HG03095 (cell line): ENCODE results near the gene TBX2.
"Not testable (repeated sequence)": the region's sequence is repeated elsewhere in the genome, so short reads cannot be mapped to it uniquely, and the experiment has no call there.

Source experiments
- ATAC-seq: cut with Tn5 transposase; IDR thresholded peaks from one replicate; pipeline ENCODE4 v1.9.1; 2021; ENCODE audit warnings: moderate library complexity; ENCODE audit not compliant: unreplicated experiment

Gene TBX2

GRCh38 chr17:61427567-61427966 is 27.9 kb downstream of the TBX2 start:
- ATAC-seq, result no peak

DNA sequence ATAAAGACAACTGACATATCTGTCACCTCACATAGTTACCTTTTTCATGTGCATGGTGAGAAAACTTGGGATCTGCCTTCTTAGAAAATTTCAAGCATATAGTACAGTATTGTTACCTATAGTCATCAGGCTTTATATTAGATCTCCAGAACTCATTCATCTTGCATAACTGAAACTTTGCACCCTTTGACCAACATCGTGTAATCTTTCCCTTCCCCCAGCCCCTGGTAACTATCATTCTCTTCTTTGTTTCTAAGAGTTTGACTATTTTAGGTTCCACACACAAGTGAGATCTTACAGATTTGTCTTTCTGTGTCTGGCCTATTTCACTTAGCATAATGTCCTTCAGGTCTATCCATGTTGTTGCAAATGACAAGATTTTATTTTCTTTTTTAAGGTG is 29.6 kb downstream of the TBX2 start:
- no peak for ATAC-seq

DNA sequence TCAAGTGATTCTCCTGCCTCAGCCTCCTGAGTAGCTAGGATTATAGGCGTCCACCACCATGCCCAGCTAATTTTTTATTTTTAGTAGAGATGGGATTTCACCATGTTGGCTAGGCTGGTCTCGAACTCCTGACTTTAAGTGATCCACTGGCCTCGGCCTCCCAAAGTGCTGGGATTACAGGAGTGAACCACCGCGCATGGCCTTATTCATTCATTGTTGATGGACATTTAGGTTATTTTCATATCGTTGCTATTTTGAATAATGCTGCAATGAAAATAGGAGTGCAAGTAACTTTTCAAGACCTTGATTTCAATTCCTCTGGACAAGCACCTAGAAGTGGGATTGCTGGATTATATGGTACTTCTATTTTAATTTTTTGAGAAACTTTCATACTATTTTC is 30.2 kb downstream of the TBX2 start:
- not testable (repeated sequence) for ATAC-seq

DNA sequence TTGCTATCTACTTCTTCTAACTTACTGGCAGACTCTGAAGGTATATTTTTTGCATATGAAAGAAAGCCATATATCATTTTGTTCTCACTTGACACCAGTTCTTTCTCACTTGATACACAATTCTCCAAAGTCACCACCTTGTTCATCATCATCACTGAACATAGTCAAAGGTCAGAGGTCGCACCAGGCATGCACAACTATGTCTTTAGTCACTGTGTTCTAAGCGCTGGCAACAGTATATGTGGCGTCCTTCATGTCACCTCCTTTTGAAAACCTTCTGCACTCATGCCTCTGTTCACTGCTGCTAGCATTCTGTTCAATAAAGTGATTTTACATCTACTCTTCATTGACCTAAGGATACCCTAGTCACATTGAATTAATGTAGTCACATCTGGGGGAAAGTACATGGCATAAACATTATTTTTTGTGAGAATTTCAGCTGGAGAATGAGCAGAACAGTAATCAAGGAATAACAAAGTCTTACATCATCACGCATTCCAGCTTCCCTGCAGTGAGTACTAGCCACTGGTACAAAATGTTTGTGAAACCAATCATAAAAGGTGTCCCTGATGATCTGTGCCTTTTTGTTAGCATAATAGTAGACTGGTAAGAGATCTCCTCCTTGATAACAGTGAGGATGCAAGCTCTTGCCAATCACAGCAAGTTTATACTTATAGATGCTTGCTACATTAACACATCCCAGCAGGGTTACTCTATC is 32.1 kb downstream of the TBX2 start:
- ATAC-seq, result no peak

DNA sequence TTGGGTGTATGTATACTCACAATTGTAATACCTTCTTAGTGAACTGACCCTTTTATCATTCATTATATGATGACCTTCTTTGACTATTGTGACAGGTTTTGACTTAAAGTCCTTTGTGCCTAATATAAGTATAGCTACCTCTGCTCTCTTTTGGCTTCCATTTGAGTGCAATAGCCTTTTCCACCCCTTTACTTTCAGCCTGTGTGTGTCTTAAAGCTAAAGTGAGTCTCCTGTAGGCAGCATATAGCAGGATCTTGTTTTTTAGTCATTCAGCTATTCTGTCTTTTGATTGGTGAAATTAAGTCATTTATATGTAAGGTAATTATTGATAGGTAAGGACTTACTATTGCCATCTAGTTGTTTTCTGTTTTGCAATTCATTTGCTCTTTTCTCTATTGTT is 36.6 kb downstream of the TBX2 start:
- ATAC-seq, result no peak

GRCh38 chr17:61436995-61437704 is 37.5 kb downstream of the TBX2 start:
- ATAC-seq, result no peak

DNA sequence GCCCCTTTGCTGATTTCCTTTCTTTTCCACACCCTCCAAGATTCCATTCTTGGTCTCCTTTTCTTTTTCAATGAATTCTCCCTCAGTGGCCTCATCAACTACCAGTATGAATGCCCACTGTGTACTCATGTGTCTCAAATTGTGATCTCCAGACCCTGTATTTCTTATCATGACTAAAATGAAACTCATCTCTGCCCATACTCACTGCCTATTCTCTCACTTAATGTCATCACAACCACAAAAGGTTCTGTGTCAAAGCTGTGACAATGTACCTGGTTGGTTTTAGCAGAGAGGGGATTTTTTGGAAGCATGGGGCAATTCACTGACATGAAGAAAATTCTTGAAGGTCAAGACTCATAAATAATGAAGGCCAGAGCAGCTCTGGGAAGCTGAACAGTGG is 41.1 kb downstream of the TBX2 start:
- ATAC-seq, result no peak

DNA sequence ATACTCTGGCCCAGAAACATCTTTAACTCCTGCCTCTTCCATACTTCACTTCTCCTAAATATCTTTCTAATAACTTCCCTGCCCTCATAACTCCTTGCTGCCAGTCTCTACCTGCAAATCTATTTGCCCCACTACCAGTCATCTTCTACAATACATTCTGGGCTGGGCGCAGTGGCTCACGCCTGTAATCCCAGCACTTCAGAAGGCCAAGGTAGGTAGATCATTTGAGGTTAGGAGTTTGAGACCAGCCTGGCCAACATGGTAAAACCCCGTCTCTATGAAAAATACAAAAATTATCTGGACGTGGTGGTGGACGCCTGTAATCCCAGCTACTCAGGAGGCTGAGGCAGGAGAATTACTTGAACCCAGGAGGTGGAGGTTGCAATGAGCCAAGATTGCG is 41.9 kb downstream of the TBX2 start:
- ATAC-seq, result not testable (repeated sequence)

GRCh38 chr17:61442136-61442775 is 42.6 kb downstream of the TBX2 start:
- no peak for ATAC-seq

DNA sequence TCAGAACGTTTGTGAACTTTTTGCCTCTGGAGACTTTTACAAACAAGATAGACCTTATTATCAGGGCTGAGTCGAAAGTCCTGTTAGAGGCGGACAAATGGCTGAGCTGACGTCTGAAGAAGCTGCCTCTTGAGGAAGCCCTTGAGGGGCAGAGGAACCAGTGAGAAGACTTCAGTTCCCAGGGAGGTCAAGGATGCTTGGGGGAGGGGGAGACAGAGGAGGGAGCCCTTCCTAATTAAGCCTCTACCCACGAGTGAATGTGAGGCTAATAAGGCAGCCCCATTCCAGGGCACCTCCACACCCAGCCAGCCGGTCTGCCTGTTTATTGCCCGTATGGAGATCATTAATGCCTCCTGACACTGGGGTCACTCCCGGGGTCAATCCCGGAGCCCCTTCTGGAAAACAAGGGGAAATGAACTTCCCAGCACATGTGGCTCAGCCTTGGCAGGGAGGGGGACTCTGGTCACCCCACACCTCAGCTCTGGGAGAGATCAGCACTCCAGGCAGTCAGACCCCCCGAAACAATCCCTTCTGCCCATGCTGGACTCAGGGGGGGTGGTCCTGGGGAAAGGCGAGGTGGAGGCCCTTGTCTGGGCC is 43.3 kb downstream of the TBX2 start:
- no peak for ATAC-seq

DNA sequence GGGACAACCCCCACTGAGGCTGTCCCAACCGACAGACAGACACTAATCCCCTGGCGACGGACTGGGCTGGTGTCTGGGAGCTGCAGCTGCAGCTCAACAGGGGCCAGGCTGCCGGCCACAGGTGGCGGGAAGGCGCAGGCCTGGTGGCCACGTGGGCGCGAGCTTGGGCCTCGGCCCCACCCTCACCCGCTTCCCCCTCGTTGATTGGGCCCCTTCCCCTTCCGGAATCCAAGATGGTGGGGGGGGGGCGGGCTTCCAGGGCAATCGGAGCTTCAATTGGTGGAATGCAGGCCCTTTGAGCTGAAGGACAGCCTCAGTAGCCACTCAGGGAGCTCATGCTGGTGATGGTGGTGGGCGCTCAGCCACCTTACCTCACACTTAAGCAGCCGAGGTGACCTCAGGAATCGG is 43.8 kb downstream of the TBX2 start:
- no peak for ATAC-seq

GRCh38 chr17:61444075-61444474 is 44.4 kb downstream of the TBX2 start:
- no peak for ATAC-seq

DNA sequence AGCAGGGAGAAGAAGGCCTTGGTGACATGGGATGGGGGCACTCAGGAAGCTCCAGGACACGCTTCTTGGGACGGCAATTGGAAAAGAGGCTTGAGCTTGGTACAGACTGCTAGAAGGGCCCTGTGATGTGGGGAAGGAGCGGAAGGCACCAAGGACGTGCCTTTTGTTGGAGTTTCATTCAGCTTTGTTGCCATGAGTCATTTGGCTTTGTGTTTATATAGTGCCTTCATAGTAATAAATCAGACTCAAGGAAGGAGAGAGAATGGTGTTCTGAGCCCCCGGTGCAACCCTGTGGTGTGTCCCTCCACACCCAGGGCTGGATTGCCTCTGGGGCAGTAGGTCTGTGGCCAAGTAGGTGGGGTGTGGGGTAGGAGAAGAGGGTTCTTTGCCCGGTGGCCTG is 45.2 kb downstream of the TBX2 start:
- no peak for ATAC-seq

- no peak for ATAC-seq
Measured at GRCh38 chr17:61447358-61447757, 47.7 kb downstream of the TBX2 start.

GRCh38 chr17:61448042-61448441 is 48.4 kb downstream of the TBX2 start:
- ATAC-seq, result no peak

GRCh38 chr17:61449140-61449539 is 49.5 kb downstream of the TBX2 start:
- ATAC-seq, result not testable (repeated sequence)

- no peak for ATAC-seq
Measured at GRCh38 chr17:61449707-61450640, 50.3 kb downstream of the TBX2 start.

GRCh38 chr17:61450641-61451537 is 51.2 kb downstream of the TBX2 start:
- no peak for ATAC-seq

GRCh38 chr17:61451538-61452300 is 52.1 kb downstream of the TBX2 start:
- no peak for ATAC-seq
